Measurements from ENCODE around the gene DEFB118. TPM values are rescaled to one million over a fixed set of nuclear protein-coding genes. Genes with fewer than 3 reads are reported as not detected.

Gene DEFB118
- total and polyA plus RNA-seq, 2 donors (not counting 3 experiments of a cell fraction or from before 2014, with no cell fraction given) = not detected

DNA sequence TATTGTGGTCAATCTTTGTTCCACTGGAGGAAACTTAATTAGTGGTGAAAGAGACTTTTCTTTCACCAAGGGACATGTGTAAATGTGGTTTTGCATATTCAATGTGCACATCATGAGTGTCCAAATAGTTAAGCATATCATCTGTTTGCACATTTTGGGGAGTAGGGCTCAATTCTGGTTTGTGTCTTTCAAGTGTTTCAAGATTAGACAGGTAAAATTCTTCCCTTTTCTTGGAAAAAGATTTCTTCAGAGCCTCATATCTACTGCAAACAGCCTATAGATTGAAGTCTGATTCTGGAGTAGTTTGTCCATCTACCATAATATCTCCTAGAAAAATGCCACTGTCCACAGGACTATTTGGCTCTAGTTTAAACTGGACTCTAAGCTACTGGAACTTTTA is 26.9 kb upstream of the DEFB118 start:
- no peak overlapping the region for H2AFZ ChIP-seq (ENCODE audit: low read depth, low read length)
- H4K20me1 ChIP-seq (replicated peaks; ENCODE audit: control insufficient read depth, extremely low read depth, insufficient read depth, low read length) = no peaks in the 10 kb centered on the region
- H3K36me3 ChIP-seq (ENCODE audit: control insufficient read depth in 2 of 2, extremely low read depth in 1 of 2, insufficient read depth in 2 of 2, low read length in 2 of 2) = no peaks in the 10 kb centered on the region
- H3K79me2 ChIP-seq (ENCODE audit: control insufficient read depth, insufficient read depth, low read length) = no peaks in the 10 kb centered on the region
- no peaks in the 10 kb centered on the region for H3K9me3 ChIP-seq (replicated peaks; ENCODE audit: control insufficient read depth, insufficient read depth, low read length)
- H3K27ac ChIP-seq (ENCODE audit: insufficient read depth, low read depth, low read length) = no peak overlapping the region
- no peak overlapping the region for H3K9ac ChIP-seq (replicated peaks; ENCODE audit: extremely low read depth, insufficient read depth, low read length)
- intact Hi-C loops (cut with micrococcal nuclease) = no loop called here
- POLR2A ChIA-PET = no interaction called here
- DNase-seq (ENCODE audit: low read depth, low spot score) (no peak), FAIRE-seq (no peak)
- dilution Hi-C loops (cut with MboI; ENCODE audit: extremely low pct_ligation_motif_present, low sequenced_read_pairs) = no loop called here
- no peak overlapping the region for H3K4me2 ChIP-seq (ENCODE audit: insufficient read depth, low read length)
- CTCF ChIA-PET = no interaction called here
- BruUV-seq (replicated peaks) = no TSS peak
- H3K4me1 ChIP-seq (ENCODE audit: control insufficient read depth, extremely low read depth, insufficient read depth, low read length) = no peaks in the 10 kb centered on the region
- H3K9me1 ChIP-seq (replicated peaks; ENCODE audit: control insufficient read depth, extremely low read depth, insufficient read depth, low read length) = no peaks in the 10 kb centered on the region
- no peaks in the 10 kb centered on the region for H3K27me3 ChIP-seq (ENCODE audit: control insufficient read depth in 2 of 2, insufficient read depth in 2 of 2, low read length in 2 of 2)
- TF ChIP-seq GATA2 (IDR thresholded peaks at IDR 0.05; ENCODE audit: insufficient read depth, insufficient read length, low read depth, low read length) (no peak), MYC (IDR thresholded peaks at IDR 0.05; ENCODE audit: low read depth, low read length) (no peak), JUN (IDR thresholded peaks at IDR 0.05; ENCODE audit: borderline replicate concordance, insufficient read depth, insufficient read length, low read depth) (no peak)
- no peak overlapping the region for H3K4me3 ChIP-seq (replicated peaks in 1 of 3; ENCODE audit: insufficient read depth in 1 of 3, low read depth in 1 of 3, low read length in 3 of 3)

DNA sequence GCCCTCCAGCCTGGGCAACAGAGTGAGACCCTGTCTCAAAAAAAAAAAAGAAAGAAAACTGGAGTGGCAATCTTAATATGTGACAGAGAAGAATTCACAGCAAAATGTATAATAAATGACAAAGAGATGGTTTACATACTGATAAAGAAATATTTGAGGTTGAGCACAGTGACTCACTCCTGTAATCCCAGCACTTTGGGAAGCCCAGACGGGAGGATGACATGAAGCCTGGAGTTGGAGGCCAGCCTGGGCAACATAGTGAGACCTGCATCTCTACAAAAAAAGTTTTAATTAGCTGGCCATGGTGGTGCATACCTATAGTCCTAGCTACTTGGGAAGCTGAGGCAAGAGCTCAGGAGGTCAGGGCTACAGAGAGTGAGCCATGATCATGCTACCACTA is 12.4 kb upstream of the DEFB118 start:
- Histone ChIP-seq H3K9me1 (replicated peaks; ENCODE audit: control insufficient read depth, extremely low read depth, insufficient read depth, low read length) (no peaks in the 10 kb centered on the region), H3K79me2 (ENCODE audit: control insufficient read depth, insufficient read depth, low read length) (no peaks in the 10 kb centered on the region), H3K36me3 (ENCODE audit: control insufficient read depth in 2 of 2, extremely low read depth in 1 of 2, insufficient read depth in 2 of 2, low read length in 2 of 2) (no peaks in the 10 kb centered on the region), H3K9ac (replicated peaks; ENCODE audit: extremely low read depth, insufficient read depth, low read length) (no peak overlapping the region), H4K20me1 (replicated peaks; ENCODE audit: control insufficient read depth, extremely low read depth, insufficient read depth, low read length) (no peaks in the 10 kb centered on the region), H3K4me2 (ENCODE audit: insufficient read depth, low read length) (no peak overlapping the region), H3K27me3 (ENCODE audit: control insufficient read depth in 2 of 2, insufficient read depth in 2 of 2, low read length in 2 of 2) (no peaks in the 10 kb centered on the region), H3K4me1 (ENCODE audit: control insufficient read depth, extremely low read depth, insufficient read depth, low read length) (no peaks in the 10 kb centered on the region), H3K27ac (ENCODE audit: insufficient read depth, low read depth, low read length) (no peak overlapping the region), H3K9me3 (replicated peaks; ENCODE audit: control insufficient read depth, insufficient read depth, low read length) (no peaks in the 10 kb centered on the region), H3K4me3 (replicated peaks in 1 of 3; ENCODE audit: insufficient read depth in 1 of 3, low read depth in 1 of 3, low read length in 3 of 3) (no peak overlapping the region), H2AFZ (ENCODE audit: low read depth, low read length) (no peak overlapping the region)
- CTCF ChIA-PET = interaction anchor here (1.2 kb wide), 1 partner anchor 147 kb away, joined by 3 read pairs; no protein-coding TSS in a partner anchor
- dilution Hi-C loops (cut with MboI; ENCODE audit: extremely low pct_ligation_motif_present, low sequenced_read_pairs) = no loop called here
- intact Hi-C loops (cut with micrococcal nuclease) = no loop called here
- POLR2A ChIA-PET = no interaction called here
- no peak for FAIRE-seq
- no peak for DNase-seq (ENCODE audit: low read depth, low spot score)
- BruUV-seq (replicated peaks) = no TSS peak
- TF ChIP-seq POLR2A (IDR thresholded peaks at IDR 0.05; ENCODE audit: low read depth, low read length) (no peak), POLR2AphosphoS5 (IDR thresholded peaks at IDR 0.05; ENCODE audit: insufficient read depth, low read depth, low read length) (no peak), MYC (IDR thresholded peaks at IDR 0.05; ENCODE audit: low read depth, low read length) (no peak), GATA2 (IDR thresholded peaks at IDR 0.05; ENCODE audit: insufficient read depth, insufficient read length, low read depth, low read length) (no peak), JUN (IDR thresholded peaks at IDR 0.05; ENCODE audit: borderline replicate concordance, insufficient read depth, insufficient read length, low read depth) (no peak), EZH2 (IDR thresholded peaks at IDR 0.05; ENCODE audit: borderline replicate concordance, low read depth, low read length, severe bottlenecking) (no peak), FOS (IDR thresholded peaks at IDR 0.05; ENCODE audit: borderline replicate concordance, insufficient read depth, low read length) (no peak)
- TF ChIP-seq, protein P1, sequence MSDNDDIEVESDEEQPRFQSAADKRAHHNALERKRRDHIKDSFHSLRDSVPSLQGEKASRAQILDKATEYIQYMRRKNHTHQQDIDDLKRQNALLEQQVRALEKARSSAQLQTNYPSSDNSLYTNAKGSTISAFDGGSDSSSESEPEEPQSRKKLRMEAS (IDR thresholded peaks at IDR 0.05; ENCODE audit: insufficient read depth, insufficient read length) = no peak
- TF ChIP-seq, protein P2, sequence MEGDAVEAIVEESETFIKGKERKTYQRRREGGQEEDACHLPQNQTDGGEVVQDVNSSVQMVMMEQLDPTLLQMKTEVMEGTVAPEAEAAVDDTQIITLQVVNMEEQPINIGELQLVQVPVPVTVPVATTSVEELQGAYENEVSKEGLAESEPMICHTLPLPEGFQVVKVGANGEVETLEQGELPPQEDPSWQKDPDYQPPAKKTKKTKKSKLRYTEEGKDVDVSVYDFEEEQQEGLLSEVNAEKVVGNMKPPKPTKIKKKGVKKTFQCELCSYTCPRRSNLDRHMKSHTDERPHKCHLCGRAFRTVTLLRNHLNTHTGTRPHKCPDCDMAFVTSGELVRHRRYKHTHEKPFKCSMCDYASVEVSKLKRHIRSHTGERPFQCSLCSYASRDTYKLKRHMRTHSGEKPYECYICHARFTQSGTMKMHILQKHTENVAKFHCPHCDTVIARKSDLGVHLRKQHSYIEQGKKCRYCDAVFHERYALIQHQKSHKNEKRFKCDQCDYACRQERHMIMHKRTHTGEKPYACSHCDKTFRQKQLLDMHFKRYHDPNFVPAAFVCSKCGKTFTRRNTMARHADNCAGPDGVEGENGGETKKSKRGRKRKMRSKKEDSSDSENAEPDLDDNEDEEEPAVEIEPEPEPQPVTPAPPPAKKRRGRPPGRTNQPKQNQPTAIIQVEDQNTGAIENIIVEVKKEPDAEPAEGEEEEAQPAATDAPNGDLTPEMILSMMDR (IDR thresholded peaks at IDR 0.05; ENCODE audit: extremely low read depth in 1 of 2, insufficient read depth in 1 of 2, low read depth in 1 of 2, low read length in 2 of 2) = no peak

Data from endothelial cell of umbilical vein (primary cell).